IPS-18c (cell line): ENCODE results near the gene DHRS1.

Source experiments
- H3K4me3 ChIP-seq: 2 replicates; pipeline ENCODE4 v1.7.0; 2013; ENCODE audit warnings: low read depth, mild to moderate bottlenecking, low read length, moderate library complexity; ENCODE audit not compliant: insufficient read depth
- H3K9me3 ChIP-seq: one replicate; pipeline ENCODE4 v1.6.1; 2013; ENCODE audit warnings: mild to moderate bottlenecking, low read length, moderate library complexity; ENCODE audit not compliant: control insufficient read depth, insufficient read depth

DHRS1 gene

DNA sequence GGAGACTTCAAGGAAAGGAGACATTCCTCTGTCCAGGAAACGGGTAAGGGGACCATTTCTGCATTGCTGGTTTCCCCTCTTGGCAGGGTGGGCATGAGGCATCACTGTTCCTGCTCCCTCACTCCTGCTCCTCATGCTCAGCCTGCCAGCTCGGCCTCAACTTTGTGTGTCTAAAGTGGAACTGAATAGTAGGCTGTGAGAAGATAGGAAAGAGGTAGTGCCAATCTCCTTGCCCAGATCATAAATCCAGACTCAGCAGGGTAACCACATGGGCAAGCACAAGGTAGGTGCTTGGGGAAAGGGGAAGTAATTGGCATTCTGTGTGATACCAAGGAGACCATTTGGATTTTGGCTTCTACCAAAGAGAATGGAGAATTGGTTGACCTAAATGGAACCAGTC lies 14.3 kb upstream of the DHRS1 start:
- Histone ChIP-seq H3K9me3 (no peaks in the 10 kb centered on the region), H3K4me3 (no peak overlapping the region)

DNA sequence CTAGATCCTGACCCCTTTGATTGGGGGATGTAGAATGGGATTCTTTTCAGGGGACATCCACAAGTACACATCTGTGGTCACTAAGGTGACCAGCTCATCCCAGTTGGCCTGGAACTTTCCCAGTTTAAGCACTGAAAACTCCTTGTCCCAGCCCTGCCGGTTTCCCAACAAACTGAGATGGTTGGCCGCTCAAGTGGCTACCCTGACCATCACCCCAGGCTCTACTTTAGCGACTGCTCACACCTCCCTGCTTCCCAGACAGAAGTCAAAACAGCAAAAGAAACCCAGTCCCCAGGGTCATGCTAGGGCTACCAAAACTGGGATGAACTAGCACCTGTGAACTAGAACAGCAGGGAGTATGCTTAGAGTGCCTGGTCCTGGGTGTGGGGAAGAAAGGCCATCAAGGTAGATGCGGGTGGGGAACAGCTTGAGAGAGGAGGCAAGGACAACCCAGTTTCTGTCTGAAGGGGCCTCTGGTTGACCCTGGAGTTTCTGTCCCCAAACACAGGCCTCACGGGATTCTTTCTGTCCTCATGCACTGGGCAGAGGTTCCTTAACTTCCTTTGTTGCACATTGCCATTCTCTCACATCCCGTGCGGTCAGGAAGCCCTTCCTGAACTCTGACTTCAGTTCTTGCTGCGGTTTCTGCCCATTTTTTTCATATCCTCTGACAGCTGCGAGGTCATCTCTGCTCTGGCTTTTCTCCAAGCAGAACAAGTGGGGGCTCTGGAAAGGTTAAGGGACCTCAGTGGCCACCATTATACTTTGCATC lies 13.3 kb upstream of the DHRS1 start:
- no peaks in the 10 kb centered on the region for H3K9me3 ChIP-seq
- H3K4me3 ChIP-seq, result no peak overlapping the region

DNA sequence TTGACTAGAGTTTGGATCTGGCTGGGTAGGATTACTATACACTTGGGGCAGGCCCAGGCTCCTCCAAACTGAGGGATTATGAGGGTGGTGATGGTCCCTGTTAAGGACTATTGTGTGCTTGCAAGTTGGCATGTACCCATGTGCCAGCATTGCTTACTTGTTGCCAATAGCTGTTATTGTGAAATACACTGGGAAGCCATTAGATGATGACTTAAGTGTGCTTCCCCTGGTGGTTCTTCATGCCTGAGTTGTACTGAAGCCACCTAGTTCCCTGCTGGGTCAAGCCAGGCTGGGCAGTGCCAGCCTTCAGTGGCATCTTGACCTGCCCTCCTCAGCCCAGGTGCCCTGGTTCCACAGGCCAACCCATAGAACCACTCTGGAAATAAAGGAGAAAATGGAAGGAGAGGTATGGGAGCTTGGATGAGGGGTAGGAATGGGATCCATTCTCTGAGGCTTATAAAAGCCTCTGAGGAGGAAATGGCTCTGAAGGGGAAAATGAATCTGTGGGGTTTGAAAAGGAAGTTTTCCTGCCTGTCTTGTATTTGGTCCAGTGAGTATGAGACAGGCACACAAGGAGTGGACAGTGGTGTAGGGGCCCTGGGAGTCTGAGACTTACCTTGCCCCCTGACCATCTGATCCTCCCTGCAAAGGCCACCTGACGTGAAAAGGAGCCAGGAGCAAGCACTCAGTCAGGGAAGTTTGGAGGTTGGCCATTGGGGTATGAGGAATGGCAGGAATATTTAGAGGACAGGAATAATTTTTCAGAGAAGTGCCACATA lies 12.4 kb upstream of the DHRS1 start:
- Histone ChIP-seq H3K4me3 (no peak overlapping the region), H3K9me3 (no peaks in the 10 kb centered on the region)

DNA sequence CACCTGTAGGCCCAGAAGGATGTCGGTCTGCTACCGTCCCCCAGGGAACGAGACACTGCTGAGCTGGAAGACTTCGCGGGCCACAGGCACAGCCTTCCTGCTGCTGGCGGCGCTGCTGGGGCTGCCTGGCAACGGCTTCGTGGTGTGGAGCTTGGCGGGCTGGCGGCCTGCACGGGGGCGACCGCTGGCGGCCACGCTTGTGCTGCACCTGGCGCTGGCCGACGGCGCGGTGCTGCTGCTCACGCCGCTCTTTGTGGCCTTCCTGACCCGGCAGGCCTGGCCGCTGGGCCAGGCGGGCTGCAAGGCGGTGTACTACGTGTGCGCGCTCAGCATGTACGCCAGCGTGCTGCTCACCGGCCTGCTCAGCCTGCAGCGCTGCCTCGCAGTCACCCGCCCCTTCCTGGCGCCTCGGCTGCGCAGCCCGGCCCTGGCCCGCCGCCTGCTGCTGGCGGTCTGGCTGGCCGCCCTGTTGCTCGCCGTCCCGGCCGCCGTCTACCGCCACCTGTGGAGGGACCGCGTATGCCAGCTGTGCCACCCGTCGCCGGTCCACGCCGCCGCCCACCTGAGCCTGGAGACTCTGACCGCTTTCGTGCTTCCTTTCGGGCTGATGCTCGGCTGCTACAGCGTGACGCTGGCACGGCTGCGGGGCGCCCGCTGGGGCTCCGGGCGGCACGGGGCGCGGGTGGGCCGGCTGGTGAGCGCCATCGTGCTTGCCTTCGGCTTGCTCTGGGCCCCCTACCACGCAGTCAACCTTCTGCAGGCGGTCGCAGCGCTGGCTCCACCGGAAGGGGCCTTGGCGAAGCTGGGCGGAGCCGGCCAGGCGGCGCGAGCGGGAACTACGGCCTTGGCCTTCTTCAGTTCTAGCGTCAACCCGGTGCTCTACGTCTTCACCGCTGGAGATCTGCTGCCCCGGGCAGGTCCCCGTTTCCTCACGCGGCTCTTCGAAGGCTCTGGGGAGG lies 11.3 kb upstream of the DHRS1 start, which contains the start of gene LTB4R:
TSS of gene LTB4R (plus strand) at position 857 of the 959 bp plus-strand sequence. CDS start 4,150 bp downstream, outside the sequence.
- Histone ChIP-seq H3K9me3 (no peaks in the 10 kb centered on the region), H3K4me3 (no peak within 1 kb of the TSS)

DNA sequence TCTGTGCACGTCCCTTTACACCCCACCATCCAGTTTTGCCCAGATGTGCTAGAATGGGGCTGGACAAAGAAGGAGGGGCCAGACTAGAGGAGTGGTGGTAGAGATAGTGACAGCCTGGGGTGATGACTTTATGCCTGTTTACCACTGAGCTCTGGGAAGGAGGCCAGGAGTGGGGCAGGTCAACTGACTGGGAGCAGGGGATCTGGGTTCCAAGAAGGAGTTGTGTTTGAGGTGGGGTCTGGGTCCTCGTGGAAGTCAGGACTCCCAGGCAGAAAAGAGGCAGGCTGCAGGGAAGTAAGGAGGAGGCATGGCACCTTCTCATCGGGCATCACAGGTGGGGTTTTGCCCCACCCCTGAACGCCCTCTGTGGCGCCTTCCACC lies 10.7 kb upstream of the DHRS1 start:
- Histone ChIP-seq H3K4me3 (no peak overlapping the region), H3K9me3 (no peaks in the 10 kb centered on the region)

DNA sequence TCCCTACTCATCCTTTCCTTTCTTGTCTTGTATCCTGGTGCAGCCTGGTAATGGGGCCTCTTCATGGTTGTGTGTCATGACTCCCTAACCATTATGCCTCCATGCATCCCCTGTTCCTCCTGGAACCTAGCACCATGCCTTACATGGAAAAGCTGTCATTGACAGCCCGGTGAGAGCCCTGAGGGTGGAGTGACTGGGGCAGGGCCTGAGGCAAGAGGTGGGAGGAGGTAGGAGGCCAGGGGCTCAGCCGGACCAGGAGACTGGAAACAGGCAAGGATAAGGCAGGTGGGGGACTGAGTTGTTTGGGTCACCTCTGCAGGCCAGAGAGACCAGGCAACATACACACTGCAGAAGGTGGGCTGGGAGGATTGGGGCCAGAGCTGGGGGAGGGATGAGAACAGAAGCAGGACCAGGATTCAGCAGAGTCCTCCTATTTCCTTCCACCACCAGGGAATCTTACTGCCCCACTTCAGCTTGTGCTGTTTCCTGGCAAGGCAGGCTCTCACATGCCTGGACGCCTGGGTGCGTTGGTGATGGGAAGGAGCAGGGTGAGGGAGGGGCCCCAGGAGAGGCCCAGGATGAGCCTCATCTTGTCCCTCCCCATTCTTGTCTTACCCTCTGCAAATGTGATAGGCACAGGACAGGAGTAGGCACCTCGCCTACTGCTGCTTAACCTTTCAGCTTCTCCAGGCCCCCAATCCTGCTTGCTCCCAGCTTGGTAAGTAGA lies 10.1 kb upstream of the DHRS1 start, which contains the start of gene LTB4R2:
TSS of gene LTB4R2 (plus strand) at position 603 of the 727 bp plus-strand sequence. CDS start 525 bp downstream, outside the sequence.
- Histone ChIP-seq H3K9me3 (no peaks in the 10 kb centered on the region), H3K4me3 (no peak within 1 kb of the TSS)

DNA sequence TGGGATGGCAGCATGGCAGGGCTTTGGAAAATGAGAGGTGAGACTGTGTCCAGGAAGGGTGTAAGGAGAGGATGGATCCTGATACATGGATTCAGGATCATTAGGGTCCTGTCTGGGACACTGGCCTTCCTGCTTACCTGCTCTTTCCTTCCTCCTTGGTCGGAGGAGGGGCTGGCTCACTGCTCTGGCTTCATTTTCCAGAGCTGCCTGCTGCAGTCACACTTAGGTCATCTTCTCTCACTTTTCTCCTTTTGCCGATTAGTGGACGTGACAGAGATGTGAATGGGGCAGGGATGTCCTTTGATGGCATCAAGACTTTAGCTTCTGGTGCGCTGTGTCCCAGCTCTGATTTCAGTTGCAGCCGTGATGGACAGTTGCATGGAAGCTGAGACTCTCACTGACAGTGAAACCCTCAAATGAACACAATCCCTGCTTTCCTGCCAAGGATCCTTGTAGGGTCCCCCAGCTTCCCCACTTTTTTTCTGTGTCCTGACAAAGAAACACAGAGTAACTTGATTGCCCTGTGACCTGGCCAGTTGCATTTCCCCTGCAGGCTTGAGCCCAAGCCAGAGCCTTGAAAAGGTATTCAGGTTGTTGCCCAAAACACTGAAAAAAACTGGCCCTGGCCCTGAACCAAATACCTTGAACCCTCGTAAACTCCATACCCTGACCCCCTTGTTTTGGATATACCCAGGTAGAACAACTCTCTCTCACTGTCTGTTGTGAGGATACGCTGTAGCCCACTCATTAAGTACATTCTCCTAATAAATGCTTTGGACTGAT lies 9.0 kb upstream of the DHRS1 start:
- H3K4me3 ChIP-seq, result no peak overlapping the region
- no peaks in the 10 kb centered on the region for H3K9me3 ChIP-seq

DNA sequence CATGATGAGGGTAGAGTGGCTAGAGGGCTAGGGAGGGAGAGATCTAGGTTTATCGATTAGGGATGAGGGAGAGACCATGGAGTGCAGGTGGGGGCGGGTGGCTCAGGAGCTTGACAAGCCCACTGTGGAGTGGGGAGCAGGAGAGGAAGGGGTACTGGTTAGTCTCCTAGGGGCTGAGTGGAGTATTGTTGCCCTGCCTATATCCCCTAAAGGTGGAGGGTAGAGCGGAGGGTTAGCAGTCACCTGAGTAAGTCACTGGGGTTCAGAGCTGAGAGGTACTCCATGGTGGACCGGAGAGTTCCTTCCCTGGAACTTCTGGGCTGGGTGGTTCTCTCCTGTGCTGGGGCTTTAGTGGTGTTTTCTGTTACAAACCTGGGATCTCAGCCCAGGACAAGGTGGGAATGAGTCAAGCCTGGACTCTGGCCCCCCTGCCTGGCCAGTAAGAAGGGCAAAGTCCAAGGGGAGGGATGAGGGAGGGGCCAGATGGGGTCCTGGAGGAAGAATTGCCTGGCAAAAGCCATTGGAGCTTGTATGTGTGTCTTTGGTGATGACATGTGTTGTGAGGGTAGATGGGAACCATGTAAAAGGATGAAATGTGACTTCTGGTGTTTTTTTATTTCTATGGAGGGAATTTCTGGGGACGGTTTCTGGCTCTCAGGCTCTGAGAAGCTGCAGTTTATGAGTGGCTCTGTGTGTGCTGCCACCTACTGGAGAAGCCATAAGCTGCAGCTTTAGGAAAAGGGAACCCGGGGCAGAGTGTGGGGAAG lies 8.2 kb upstream of the DHRS1 start, which contains the start of gene CIDEB:
TSS of gene CIDEB (minus strand) at position 403 of the 767 bp plus-strand sequence. CDS start at position 284, 119 bp downstream.
- H3K4me3 ChIP-seq, result no peak within 1 kb of the TSS

DNA sequence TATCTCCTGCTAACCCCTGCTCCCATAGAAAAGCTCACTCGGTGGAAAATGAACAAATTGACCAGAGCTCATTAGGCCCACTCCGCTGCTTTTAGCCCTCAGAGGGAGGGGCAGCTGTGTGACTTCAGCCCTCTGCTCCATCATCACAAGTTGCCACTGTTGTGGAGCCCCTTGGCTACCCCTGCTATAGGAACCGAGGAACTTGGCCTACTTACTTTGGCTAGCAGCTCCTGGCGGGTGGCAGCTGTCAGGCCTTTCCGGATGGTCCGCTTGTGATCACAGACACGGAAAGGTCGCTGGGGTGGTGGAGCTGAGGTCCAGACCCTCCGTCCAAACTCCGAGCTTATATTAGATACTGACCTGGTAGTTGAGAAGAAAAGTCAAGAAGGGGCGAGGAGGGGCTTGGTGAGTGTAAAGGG lies 7.6 kb upstream of the DHRS1 start:
- H3K9me3 ChIP-seq, result no peaks in the 10 kb centered on the region
- H3K4me3 ChIP-seq, result no peak overlapping the region

More for the DNA sequence above, 8.2 kb upstream of the DHRS1 start, which contains the start of gene CIDEB:
- no peaks in the 10 kb centered on the region for H3K9me3 ChIP-seq

DNA sequence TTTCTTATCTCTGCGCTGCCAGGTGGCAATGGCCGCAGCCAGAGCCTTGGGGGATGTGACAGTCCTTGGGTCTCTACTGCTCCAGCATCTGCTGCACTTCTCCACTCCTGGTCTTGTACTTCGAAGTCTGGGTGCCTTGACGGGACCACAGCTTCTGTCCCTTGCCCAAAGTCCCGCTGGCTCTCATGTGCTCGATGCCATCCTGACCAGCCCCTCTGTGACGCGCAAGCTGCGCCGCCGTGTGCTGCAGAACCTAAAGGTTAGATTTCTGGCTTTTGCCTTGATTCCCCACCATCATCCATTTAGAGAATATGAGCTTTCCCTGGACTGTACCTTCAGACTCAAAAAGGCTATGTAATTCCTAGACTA lies 4.4 kb upstream of the DHRS1 start:
- Histone ChIP-seq H3K4me3 (no peak overlapping the region), H3K9me3 (no peaks in the 10 kb centered on the region)

DNA sequence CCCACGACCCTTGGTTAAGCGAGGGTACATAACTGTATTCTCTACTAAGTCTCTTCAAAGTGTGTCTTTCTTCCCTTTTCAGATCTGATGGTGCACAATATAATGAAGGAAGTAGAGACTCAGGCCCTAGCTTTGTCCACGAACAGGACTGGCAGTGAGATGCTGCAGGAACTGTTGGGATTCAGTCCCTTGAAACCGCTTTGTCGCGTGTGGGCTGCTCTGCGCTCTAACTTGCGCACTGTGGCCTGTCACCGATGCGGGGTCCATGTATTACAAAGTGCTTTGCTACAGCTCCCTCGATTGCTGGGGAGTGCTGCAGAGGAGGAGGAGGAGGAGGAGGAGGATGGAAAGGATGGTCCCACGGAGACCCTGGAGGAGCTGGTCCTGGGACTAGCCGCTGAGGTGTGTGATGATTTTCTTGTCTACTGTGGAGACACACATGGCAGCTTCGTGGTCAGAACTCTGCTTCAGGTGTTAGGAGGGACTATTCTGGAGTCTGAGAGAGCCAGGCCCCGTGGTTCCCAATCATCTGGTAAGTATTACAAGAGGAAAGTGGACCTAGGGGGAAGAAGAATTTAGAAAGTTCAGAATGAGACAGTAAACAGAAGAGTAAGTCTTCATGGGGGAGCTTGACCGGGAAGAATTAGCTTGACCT lies 873 bp upstream of the DHRS1 start:
- no peaks in the 10 kb centered on the region for H3K9me3 ChIP-seq
- H3K4me3 ChIP-seq, result peak overlapping the region; percentile 92

DNA sequence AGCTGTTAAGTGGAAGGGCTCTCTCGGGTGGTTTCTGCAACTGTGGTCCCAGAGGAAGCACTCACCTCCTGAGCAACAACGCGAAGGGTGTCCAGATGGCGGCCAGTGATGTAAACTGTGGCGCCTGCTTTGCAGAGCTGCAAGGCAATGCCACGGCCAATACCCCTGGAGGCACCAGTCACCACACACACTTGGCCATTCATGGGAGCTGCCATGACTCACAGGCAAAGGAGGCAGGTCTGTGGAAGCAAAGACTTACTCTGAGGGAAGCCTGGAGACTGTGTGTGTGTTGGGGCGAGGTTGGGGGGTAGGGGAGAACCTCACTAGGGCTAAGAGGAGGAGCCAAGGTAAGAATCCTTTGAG lies 707 bp downstream of the DHRS1 start:
- Histone ChIP-seq H3K4me3 (peak overlapping the region; percentile 92), H3K9me3 (no peaks in the 10 kb centered on the region)

DNA sequence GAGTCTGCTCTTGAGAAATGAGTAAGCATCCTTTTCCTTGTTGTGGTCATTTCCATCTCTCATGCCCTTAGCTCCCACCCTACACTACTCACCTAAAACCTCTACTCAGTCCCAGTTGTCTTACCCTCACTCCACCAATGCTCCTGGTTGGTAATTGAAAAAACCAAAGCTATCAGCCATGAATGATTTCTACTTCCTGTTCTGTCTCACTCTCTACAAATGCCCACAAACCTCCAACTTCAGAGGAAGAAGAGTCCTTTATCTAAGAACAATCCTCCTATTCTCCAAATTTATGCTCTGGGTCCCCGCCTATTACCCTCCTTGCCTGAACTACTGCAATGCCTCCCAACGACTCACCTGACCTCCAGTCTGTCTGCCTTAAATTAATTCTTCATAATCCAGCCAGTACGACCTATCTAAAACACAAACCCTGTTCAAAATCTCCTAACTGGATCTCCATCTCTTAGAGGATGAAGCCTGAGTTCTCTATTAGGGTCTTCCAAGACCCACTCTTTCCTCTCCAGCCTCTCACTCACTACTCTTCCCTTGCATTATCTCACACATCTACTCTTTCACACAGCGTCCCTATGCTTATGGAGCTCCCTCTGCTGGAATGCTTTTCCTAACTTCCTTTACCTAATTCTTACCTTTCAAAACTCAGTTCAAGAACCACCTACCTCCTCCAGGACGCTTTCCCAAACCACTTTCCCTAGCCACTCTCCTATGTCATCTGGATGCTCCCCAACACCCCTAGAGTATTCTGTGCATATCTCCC lies 2.2 kb downstream of the DHRS1 start:
- H3K9me3 ChIP-seq, result no peaks in the 10 kb centered on the region
- no peak overlapping the region for H3K4me3 ChIP-seq
